ENCODE results near the gene FNBP1.
"Not testable (repeated sequence)": the region's sequence is repeated elsewhere in the genome, so short reads cannot be mapped to it uniquely, and the experiment has no call there.

DNA sequence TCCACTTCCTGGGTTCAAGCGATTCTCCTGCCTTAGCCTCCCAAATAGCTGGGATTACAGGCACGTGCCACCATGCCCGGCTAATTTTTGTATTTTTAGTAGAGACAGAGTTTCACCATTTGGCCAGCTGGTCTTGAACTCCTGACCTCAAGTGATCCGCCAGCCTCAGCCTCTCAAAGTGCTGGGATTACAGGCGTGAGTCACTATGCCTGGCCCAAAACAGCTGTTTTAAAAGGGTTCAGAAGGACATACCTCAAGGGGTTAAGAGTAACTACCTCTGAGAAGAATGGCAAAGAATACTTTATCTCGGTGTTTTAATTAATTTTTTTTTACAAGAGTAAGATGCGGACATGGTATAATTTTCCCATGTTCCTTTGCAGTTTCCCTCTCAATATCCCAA lies 94.4 kb downstream of the FNBP1 start:
- TF ChIP-seq, protein P1, sequence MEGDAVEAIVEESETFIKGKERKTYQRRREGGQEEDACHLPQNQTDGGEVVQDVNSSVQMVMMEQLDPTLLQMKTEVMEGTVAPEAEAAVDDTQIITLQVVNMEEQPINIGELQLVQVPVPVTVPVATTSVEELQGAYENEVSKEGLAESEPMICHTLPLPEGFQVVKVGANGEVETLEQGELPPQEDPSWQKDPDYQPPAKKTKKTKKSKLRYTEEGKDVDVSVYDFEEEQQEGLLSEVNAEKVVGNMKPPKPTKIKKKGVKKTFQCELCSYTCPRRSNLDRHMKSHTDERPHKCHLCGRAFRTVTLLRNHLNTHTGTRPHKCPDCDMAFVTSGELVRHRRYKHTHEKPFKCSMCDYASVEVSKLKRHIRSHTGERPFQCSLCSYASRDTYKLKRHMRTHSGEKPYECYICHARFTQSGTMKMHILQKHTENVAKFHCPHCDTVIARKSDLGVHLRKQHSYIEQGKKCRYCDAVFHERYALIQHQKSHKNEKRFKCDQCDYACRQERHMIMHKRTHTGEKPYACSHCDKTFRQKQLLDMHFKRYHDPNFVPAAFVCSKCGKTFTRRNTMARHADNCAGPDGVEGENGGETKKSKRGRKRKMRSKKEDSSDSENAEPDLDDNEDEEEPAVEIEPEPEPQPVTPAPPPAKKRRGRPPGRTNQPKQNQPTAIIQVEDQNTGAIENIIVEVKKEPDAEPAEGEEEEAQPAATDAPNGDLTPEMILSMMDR (IDR thresholded peaks at IDR 0.05), result not testable (repeated sequence)
- not testable (repeated sequence) for TF ChIP-seq NFE2L1 (CRISPR knock-in tag; IDR thresholded peaks at IDR 0.05); CREB1 (CRISPR knock-in tag; IDR thresholded peaks at IDR 0.05); SP1 (CRISPR knock-in tag; conservative IDR thresholded peaks at IDR 0.05)
- TF ChIP-seq, protein P2, sequence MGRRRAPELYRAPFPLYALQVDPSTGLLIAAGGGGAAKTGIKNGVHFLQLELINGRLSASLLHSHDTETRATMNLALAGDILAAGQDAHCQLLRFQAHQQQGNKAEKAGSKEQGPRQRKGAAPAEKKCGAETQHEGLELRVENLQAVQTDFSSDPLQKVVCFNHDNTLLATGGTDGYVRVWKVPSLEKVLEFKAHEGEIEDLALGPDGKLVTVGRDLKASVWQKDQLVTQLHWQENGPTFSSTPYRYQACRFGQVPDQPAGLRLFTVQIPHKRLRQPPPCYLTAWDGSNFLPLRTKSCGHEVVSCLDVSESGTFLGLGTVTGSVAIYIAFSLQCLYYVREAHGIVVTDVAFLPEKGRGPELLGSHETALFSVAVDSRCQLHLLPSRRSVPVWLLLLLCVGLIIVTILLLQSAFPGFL (CRISPR knock-in tag; IDR thresholded peaks at IDR 0.05; ENCODE audit: borderline replicate concordance), result not testable (repeated sequence)
- TF ChIP-seq, protein P3, sequence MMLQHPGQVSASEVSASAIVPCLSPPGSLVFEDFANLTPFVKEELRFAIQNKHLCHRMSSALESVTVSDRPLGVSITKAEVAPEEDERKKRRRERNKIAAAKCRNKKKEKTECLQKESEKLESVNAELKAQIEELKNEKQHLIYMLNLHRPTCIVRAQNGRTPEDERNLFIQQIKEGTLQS (CRISPR knock-in tag; conservative IDR thresholded peaks at IDR 0.05), result not testable (repeated sequence)
